ENCODE data around the gene MMP17.

MMP17 gene

DNA sequence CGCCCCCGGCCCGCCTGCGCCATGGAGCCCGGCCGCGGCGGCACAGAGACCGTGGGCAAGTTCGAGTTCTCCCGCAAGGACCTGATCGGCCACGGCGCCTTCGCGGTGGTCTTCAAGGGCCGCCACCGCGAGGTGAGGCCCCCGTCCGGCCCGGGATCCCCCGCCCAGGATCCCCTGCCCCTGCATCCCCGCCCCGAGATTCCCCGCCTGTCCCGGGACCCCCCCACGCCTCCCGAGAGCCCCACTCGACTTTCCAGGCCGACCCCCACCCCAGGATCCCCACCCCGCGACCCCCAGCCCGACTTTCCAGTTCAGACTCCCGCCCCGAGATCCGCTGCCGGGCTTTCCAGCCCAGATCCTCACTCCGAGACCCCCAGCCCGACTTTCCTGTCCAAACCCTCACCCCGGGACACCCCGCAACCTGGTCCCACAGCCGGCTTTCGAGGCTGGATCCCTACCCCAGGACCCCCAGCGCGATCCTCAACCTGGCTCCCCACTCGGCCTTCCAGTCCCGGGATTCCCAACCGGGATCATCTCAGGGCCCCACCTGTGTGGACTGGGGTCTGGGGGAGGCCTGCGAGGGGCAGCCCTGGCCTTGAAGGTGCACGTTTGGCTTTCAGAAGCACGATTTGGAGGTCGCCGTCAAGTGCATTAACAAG lies 66.9 kb downstream of the MMP17 start:
- DNase-seq (ENCODE audit: low read depth in 2 of 2): no peak

DNA sequence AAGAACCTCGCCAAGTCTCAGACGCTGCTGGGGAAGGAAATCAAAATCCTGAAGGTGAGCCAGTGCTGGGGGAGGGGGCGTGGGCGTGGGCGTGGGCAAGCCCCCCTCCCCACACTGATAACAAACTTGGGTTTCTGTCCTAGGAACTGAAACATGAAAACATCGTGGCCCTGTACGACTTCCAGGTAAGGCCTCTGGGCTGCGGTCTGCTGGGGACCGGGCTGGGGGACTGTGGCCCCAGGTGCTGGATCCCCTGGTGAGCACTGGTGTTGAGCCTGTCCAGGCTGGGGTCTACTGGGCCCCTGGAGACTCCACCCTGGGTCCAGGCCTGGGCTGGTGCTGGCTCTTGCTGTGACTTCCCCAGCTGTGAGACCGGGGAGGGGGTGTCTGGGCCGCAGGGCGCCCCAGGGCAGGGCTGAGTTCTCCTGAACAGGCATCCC lies 67.5 kb downstream of the MMP17 start:
- DNase-seq (ENCODE audit: low read depth in 2 of 2): no peak

DNA sequence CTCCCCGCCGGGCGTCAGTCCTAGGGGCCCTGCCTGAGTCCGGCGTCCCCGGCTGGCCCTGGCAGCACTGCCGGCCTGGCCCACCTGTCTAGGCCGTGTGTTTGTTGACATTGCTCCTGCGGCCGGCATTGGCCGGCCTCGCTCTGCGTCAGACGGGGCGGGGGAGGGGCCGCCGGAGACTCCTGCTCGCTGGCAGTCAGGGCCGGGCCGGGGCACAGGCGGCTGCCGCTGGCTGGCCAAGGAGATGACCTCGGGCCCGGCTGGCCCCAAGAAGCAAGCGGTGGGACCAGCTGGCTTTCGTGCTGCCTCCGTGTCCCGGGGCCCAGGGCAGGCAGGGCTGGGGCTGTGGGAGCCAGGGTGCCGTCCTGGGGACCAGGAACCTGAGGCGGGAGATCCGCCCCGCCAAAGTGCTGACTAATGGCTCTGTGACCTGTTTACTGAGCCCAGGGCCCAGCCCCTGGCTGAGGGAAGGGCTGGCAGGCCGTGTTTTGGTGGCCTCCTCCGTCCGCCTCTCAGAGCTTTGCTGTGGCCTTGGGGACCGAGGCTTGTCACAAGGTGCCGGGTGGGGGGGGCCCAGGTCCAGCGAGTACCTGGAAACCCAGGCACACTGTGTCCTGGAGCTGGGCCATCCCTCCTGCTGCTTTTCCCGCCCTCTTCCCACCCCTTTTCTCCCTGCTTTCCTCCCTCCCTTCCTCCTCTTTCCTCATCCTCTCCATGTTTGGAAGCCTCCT lies 68.1 kb downstream of the MMP17 start:
- DNase-seq (ENCODE audit: low read depth in 2 of 2): peak; percentile 35 to 59

DNA sequence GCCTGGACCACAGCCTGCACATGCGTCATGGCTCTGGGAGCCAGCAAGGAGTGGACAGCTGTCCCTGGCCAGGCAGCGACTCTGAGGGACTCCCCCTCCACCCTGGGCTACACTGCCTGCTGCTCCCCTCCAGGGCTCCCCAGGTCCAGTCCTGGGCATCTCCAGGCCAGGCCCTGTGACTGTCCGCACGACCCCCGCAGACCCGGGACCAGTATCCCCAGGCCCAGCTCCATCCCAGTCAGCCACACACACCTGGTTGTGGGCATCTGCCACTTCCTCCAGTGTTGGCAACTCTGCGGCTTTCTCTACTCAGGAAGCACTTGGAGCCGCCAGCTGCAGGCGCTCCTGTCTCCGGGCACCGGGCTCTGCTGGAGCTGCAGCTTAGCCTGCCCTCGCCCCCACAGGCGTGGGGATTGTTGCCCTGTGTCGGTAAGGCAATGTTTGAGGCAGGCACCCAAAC lies 68.6 kb downstream of the MMP17 start:
- DNase-seq (ENCODE audit: low read depth in 2 of 2): no peak

DNA sequence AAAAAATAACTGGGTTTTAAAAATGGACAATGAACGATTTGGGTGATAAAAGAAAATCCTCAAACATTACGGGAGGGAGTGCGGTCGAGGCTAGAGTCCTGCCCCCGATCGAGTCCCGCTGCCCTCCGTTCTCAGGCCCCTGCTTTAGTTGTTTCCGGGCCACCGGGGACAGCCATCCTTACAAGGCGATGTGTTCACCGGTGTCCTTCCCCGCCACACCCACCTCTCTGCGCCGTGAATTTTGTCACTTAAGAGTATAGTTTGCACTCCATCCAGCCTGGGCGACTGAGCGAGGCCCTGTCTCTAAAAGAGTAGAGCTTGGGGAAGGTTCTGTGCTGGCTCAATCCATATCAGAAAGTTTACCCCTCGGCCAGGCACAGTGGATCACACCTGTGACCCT lies 69.1 kb downstream of the MMP17 start:
- DNase-seq (ENCODE audit: low read depth in 2 of 2): no peak

DNA sequence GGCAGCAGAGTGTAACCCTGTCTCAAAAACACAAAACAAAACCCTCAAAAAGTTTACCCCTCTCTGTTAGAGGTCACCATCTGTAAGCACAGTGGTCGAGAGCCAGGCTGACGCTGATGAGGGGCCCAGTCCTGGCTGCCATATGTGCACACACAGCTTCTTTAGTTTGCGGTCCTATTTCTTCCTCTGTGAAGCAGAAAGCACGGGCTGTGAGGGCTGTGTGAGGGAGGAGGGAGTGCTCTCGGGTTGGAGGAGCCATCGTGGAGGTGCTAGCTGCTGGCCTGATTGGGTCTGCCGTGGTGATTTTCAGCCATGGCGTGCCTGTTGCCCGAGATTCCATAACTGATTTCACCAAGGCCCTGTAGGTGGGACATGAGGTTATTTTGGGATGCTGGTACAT lies 69.7 kb downstream of the MMP17 start:
- DNase-seq (ENCODE audit: low read depth in 2 of 2): no peak

DNA sequence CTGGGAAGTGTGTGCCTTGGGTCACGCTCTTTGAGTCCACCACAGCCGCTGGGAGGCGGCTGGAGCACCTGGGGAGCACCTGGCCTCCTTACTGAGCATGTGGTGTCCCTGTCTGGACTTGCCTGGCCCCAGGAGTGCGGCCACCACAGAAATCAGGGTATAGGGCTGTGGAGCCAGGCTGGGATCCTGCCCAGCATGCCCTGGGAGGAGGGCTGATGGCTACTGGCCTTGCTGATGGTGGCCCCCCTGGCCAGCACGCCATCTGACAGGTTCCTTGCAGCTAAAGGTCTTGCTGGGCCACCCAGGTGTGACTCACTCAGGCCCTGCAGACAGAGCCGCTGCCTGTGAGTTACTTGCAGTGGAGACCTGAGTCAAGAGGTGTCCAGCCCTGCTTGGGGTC lies 72.2 kb downstream of the MMP17 start:
- DNase-seq (ENCODE audit: low read depth in 2 of 2): no peak
